ENCODE results near the gene XDH. TPM values are rescaled to one million over a fixed set of nuclear protein-coding genes. Genes with fewer than 3 reads are reported as not detected.

The XDH gene
- total RNA-seq, 2 experiments from 2014 or later, result not detected

DNA sequence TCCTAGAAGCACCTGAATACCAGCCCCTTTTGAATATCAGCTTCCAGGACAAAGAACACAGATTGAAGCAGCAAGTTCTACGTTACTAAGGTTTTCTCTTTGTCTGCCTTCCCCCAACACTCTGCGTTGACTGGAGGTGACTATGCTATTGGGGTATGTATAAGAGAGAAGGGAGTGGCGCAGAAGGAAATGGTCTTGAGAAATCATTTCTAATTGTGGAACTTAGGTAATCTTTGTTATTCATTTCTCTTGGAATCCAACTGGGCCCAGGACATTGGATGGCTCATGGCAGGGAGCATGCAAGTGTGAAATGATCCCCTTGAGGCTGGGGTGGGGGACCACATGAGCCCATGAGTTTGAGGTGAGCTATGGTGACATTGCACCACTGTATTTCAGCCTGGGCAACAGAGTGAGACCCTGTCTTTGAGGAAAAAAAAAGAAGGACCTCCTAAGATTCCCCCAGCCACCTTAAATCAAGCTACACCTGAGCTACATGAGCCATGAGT, 29.7 kb downstream of the XDH start:
- peaks cover 6% of the 10 kb centered on the region for H3K27me3 Mint-ChIP-seq
- no peaks in the 10 kb centered on the region for H3K36me3 Mint-ChIP-seq
- H3K4me1 Mint-ChIP-seq, result peaks cover 8% of the 10 kb centered on the region
- H3K4me3 Mint-ChIP-seq, result no peak overlapping the region
- no peak for DNase-seq
- H3K9me3 Mint-ChIP-seq, result no peaks in the 10 kb centered on the region
- H3K27ac Mint-ChIP-seq, result no peak overlapping the region

DNA sequence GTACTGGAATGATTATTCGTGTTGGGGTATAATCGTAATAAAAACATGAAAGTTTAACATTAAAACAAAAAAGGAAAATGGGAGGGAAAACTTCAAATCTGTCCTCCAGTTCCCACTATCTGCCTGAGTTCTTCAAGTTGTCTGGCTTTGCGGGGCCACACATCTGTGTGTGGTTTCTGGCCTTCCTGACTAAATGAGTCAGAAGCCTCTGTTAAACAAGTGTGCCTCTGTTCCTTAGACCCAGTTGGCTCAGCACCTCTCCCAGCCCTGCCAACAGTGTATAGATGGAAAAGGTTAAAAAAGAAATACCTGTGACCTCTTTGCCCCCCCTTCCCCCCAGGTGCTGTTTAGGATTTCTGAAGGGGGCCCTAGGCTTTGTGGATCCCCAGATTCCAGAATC, 30.2 kb downstream of the XDH start:
- Mint-ChIP-seq H3K4me1 (peaks cover 8% of the 10 kb centered on the region), H3K27me3 (peaks cover 6% of the 10 kb centered on the region), H3K36me3 (no peaks in the 10 kb centered on the region), H3K27ac (no peak overlapping the region), H3K9me3 (no peaks in the 10 kb centered on the region), H3K4me3 (no peak overlapping the region)
- DNase-seq, result no peak

GRCh38 chr2:31383471-31384153, 30.9 kb downstream of the XDH start:
- H3K27me3 Mint-ChIP-seq, result peaks cover 6% of the 10 kb centered on the region
- H3K36me3 Mint-ChIP-seq, result no peaks in the 10 kb centered on the region
- H3K4me1 Mint-ChIP-seq, result peaks cover 8% of the 10 kb centered on the region
- no peak overlapping the region for H3K27ac Mint-ChIP-seq
- no peak overlapping the region for H3K4me3 Mint-ChIP-seq
- no peak for DNase-seq
- no peaks in the 10 kb centered on the region for H3K9me3 Mint-ChIP-seq

- H3K27ac Mint-ChIP-seq, result no peak overlapping the region
- H3K4me1 Mint-ChIP-seq, result peaks cover 8% of the 10 kb centered on the region
- DNase-seq, result no peak
- H3K36me3 Mint-ChIP-seq, result no peaks in the 10 kb centered on the region
- H3K9me3 Mint-ChIP-seq, result no peaks in the 10 kb centered on the region
- H3K4me3 Mint-ChIP-seq, result no peak overlapping the region
- no peaks in the 10 kb centered on the region for H3K27me3 Mint-ChIP-seq
Measured at GRCh38 chr2:31382452-31383120, 32.0 kb downstream of the XDH start.

DNA sequence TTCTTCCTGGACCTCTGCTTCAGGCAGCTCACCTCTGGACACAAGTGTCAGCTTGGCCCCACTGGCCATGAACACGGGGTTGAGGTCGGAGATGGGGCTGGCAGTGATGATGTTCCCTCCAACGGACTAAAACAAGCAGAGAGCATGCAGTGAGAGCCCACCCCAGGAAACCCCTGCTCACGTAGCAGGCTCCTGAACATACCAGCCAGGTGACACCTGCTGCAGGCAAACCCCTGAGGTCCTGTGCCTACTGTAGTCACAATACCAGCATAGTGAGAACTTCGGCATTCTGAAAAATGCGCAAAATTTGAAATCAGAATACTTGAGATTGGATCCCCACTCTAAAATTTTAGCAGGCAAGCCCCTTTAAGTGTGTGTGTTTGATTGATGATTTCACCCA, 32.9 kb downstream of the XDH start:
- Mint-ChIP-seq H3K36me3 (no peaks in the 10 kb centered on the region), H3K27me3 (no peaks in the 10 kb centered on the region), H3K4me3 (no peak overlapping the region), H3K4me1 (peaks cover 8% of the 10 kb centered on the region), H3K9me3 (no peaks in the 10 kb centered on the region), H3K27ac (no peak overlapping the region)
- no peak for DNase-seq

DNA sequence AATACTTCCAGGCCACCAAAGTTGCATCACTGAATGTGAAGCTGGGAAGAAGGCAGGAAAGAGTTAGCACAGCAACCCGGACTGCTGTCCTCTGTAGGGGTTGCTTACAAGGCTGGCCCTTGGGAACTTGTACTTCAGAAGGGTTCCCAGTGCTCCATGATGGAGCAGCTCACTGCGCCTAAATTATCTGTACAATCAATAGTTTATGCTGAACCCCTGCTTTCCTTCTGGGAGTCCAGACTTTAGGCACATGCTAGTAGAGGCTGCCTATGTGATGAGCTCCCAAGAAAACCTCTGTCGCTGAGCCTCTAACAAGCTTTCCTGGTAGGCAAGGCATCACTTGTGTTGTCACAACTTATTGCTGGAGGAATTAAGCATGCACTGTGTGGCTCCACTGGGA, 34.3 kb downstream of the XDH start:
- Mint-ChIP-seq H3K4me1 (peaks cover 8% of the 10 kb centered on the region), H3K4me3 (no peak overlapping the region), H3K36me3 (no peaks in the 10 kb centered on the region), H3K27ac (no peak overlapping the region), H3K9me3 (no peaks in the 10 kb centered on the region), H3K27me3 (no peaks in the 10 kb centered on the region)
- DNase-seq, result no peak

DNA sequence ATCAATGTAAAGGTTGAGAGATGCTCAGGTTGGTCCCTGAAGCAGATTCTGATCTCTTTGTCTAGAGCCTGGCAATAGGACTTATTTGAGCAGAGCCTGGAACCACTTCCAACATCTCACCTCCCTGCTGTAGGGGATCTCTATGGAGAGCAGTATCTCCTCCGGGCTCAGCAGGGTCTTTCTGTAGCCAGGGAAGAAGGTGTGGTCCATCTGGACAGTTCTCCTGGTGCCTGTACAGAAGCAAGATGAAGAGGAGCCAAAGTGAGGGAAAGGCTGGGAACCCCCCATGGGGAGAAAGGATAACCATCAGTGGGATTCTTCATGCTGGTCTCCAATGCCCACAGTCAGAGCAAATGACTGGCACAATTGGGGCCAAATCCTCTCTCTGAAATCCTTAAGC, 34.8 kb downstream of the XDH start:
- Mint-ChIP-seq H3K4me3 (no peak overlapping the region), H3K4me1 (peaks cover 8% of the 10 kb centered on the region), H3K27me3 (no peaks in the 10 kb centered on the region), H3K9me3 (no peaks in the 10 kb centered on the region), H3K36me3 (no peaks in the 10 kb centered on the region), H3K27ac (no peak overlapping the region)
- DNase-seq, result no peak

DNA sequence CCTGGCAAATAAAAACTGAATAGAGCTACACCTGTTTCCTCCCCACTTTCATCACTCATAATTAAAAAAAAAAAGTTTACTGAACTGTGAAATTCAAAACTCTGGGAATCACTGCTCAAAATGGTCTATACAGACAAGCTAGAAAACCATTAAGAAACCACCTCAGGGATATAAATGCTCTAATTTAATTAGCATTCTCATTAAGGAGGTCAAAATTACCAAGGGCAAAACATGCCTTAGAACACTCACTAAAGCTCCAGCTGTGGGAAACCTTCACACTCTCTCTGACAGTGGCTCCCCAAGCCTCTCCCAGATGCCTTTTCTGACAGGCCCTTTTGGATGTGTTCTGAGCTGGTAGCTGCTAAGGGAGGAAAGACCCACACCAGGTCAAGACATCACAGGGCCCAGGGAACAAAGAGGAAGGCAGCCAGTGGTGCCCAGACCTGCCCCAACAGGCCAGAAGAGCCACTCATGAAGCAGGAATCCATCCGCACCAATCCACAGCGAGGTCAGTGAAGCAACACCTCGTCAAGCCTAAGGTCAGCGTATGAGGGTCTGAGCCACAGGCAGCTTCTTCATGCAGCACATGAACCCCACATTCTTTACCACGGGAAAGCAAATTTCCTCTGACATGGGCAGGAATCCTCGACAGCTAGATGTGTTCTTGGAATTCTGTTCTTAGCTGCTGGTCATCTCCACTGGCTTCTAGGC, 35.6 kb downstream of the XDH start:
- Mint-ChIP-seq H3K27ac (no peak overlapping the region), H3K36me3 (no peaks in the 10 kb centered on the region), H3K4me3 (no peak overlapping the region), H3K9me3 (no peaks in the 10 kb centered on the region), H3K27me3 (no peaks in the 10 kb centered on the region), H3K4me1 (peaks cover 2% of the 10 kb centered on the region)
- no peak for DNase-seq

GRCh38 chr2:31378389-31378788, 36.2 kb downstream of the XDH start:
- Mint-ChIP-seq H3K9me3 (no peaks in the 10 kb centered on the region), H3K36me3 (no peaks in the 10 kb centered on the region), H3K27me3 (no peaks in the 10 kb centered on the region), H3K4me3 (no peak overlapping the region), H3K27ac (no peak overlapping the region), H3K4me1 (peaks cover 2% of the 10 kb centered on the region)
- DNase-seq, result no peak

DNA sequence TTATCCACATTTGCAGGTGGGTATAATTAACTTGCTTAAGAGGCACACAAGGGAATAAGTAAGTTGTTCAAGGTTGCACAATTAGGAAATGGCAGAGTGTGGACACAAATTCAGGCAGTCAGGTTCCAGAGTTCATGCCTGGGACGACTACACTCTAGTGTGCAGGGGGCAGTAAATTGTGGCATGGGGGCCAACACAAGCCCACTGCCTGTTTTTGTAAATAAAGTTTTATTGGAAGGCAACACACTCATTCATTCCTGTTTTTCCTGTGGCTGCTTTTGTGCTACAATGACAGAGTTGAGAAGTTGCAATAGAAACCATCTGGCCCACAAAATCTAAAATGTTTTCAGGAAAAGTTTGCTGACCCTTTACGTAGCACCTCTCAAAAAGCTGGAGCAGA, 41.4 kb downstream of the XDH start:
- H3K27me3 Mint-ChIP-seq, result no peaks in the 10 kb centered on the region
- H3K4me1 Mint-ChIP-seq, result no peaks in the 10 kb centered on the region
- no peaks in the 10 kb centered on the region for H3K36me3 Mint-ChIP-seq
- DNase-seq, result no peak
- no peak overlapping the region for H3K4me3 Mint-ChIP-seq
- H3K9me3 Mint-ChIP-seq, result no peaks in the 10 kb centered on the region
- H3K27ac Mint-ChIP-seq, result no peak overlapping the region

DNA sequence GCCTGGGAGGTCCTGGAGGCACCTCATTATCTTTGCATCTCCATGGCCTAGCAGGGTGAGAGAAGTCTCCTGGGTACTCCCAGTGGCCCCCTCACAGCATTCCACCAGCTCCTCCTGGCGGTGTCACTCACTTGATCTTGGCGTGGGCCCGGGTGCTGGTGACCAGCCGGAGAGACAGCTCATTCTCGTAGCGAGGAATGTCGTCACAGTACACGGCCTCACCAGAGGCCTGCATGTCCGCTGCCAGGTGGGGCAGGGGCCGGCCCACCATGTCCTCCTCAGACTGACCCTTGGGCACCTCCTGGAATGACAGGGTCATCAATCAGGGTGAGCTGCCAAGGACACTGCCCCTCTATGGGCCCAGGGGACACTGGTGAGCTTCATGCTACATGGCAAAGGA, 42.4 kb downstream of the XDH start:
- Mint-ChIP-seq H3K4me3 (no peak overlapping the region), H3K27ac (no peak overlapping the region), H3K9me3 (no peaks in the 10 kb centered on the region), H3K27me3 (no peaks in the 10 kb centered on the region), H3K4me1 (no peaks in the 10 kb centered on the region), H3K36me3 (no peaks in the 10 kb centered on the region)
- no peak for DNase-seq

DNA sequence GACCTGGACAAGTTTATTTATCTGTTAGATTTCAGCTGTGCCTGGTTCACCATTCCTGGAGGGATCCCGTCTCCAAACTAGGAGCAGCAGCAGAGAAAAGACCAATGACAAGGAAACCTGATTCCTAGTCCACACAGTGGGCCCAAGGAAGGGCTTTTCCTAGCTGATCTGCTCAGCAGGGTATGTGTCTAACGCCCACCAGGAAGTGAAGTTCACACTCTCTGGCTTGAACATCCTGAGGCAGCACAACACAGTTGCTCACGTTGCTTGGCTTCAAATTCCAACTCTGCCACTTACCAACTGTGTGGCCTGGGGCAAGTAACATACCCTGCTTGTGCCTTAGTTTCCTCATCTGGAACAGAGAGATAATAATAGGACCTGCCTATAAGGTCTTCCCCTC, 42.9 kb downstream of the XDH start:
- no peaks in the 10 kb centered on the region for H3K36me3 Mint-ChIP-seq
- no peaks in the 10 kb centered on the region for H3K9me3 Mint-ChIP-seq
- H3K4me3 Mint-ChIP-seq, result no peak overlapping the region
- no peak overlapping the region for H3K27ac Mint-ChIP-seq
- H3K27me3 Mint-ChIP-seq, result no peaks in the 10 kb centered on the region
- H3K4me1 Mint-ChIP-seq, result no peaks in the 10 kb centered on the region
- no peak for DNase-seq

DNA sequence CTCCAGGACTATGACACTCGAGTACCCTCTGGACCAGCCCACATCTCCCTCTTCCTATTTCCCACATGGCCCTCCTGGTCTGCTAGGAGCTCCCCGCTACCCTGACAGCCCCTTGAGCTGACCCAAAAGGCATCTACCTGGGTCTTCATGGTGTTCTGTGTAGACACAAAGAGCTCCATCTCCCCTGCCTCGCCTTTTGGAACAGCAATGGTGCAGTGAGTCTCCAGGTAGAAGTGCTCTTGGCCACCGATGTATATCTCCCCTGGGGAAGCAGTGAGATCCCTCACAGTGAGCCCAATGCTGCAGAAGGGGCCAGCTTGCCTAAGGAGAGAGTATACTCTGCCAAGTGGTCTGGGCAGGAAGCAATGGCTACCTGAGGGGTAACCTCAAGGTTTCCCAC, 47.8 kb downstream of the XDH start:
- no peaks in the 10 kb centered on the region for H3K36me3 Mint-ChIP-seq
- no peaks in the 10 kb centered on the region for H3K9me3 Mint-ChIP-seq
- no peak overlapping the region for H3K27ac Mint-ChIP-seq
- no peak overlapping the region for H3K4me3 Mint-ChIP-seq
- H3K4me1 Mint-ChIP-seq, result no peaks in the 10 kb centered on the region
- H3K27me3 Mint-ChIP-seq, result peaks cover 3% of the 10 kb centered on the region
- DNase-seq, result no peak

DNA sequence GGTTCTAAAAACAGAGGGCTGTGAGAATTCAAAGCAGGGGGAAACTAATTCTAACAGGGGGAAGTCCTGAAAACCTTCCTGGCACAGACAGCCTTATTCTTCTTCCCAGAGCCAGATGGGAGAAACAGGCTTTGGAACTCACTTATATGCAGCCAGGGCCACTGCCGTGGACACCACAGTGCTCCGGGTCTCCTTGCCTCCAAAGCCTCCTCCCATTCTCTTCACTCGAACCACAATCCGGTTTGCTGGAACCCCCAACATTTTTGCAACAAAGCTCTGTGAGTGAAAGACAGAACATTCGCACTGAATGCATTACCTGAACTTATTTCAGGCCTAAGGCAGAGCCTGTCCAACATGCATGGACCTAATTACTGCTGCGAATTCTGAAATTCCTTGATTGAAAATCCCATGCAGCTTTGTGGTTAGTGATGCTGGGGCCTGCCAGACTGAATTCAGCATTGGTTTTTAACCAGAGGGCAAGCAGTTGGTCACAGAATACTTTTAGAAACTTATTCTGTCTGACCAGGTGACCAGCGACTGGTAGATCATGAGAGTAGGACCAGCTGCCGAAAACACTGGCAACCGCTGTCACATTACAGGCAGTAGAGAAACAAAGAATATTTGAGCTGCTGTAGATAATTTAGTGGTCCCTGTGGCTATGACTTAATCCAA, 48.6 kb downstream of the XDH start:
- no peak overlapping the region for H3K27ac Mint-ChIP-seq
- H3K4me1 Mint-ChIP-seq, result no peaks in the 10 kb centered on the region
- H3K9me3 Mint-ChIP-seq, result no peaks in the 10 kb centered on the region
- H3K27me3 Mint-ChIP-seq, result peaks cover 3% of the 10 kb centered on the region
- H3K36me3 Mint-ChIP-seq, result no peaks in the 10 kb centered on the region
- no peak overlapping the region for H3K4me3 Mint-ChIP-seq
- no peak for DNase-seq

DNA sequence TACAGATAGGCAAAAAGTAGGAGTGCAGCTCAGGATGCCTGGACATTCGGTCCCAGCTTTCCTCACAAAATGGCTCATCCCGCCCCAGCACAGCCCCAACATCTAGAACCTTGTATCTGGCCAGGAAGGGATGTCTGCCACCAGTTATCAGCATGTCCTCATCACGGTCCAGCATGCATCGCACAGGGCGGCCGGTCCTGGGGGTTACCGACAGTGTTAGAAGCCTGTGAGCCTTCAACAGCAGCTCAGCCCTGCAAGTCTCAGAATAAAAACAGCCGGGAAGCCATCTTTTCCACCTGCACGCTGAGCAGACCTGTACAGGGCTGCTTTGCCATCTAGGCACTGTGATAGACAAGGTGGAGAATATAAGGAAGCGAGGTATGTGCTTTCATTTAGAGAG, 49.2 kb downstream of the XDH start:
- Mint-ChIP-seq H3K36me3 (no peaks in the 10 kb centered on the region), H3K4me3 (no peak overlapping the region), H3K9me3 (no peaks in the 10 kb centered on the region), H3K27ac (no peak overlapping the region), H3K4me1 (no peaks in the 10 kb centered on the region), H3K27me3 (peaks cover 3% of the 10 kb centered on the region)
- no peak for DNase-seq

Data from activated naive CD8-positive, alpha-beta T cell treated with anti-CD3 and anti-CD28 coated beads for 36 hours (primary cell).